Left renal cortex interstitium (tissue), 4 donors: ENCODE measurements around the gene ACADS. TPM values are rescaled to one million over a fixed set of nuclear protein-coding genes. Genes with fewer than 3 reads are reported as not detected.
A peak's percentile ranks its signal among the peaks of the same experiment; 100 is the strongest.

ENCODE experiments used
- DNase-seq, 4 donors: peaks; one replicate each; pipeline ENCODE4 v3.0.0-alpha.2; 2013; ENCODE audit warnings: low read depth in 4 of 4, low spot score in 2 of 4, missing footprints in 1 of 4
- polyA plus RNA-seq, 4 donors: library from polyadenylated mRNA; unstranded; fragments of 120-200 nt; gene quantifications; one replicate each; pipeline ENCODE4 v1.2.1, GENCODE V29; 2013; ENCODE audit not compliant: insufficient read length in 4 of 4

ACADS gene, protein sequence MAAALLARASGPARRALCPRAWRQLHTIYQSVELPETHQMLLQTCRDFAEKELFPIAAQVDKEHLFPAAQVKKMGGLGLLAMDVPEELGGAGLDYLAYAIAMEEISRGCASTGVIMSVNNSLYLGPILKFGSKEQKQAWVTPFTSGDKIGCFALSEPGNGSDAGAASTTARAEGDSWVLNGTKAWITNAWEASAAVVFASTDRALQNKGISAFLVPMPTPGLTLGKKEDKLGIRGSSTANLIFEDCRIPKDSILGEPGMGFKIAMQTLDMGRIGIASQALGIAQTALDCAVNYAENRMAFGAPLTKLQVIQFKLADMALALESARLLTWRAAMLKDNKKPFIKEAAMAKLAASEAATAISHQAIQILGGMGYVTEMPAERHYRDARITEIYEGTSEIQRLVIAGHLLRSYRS
- polyA plus RNA-seq = 10 to 100 TPM; 18.1 to 24.2 (median 23.2) TPM

DNA sequence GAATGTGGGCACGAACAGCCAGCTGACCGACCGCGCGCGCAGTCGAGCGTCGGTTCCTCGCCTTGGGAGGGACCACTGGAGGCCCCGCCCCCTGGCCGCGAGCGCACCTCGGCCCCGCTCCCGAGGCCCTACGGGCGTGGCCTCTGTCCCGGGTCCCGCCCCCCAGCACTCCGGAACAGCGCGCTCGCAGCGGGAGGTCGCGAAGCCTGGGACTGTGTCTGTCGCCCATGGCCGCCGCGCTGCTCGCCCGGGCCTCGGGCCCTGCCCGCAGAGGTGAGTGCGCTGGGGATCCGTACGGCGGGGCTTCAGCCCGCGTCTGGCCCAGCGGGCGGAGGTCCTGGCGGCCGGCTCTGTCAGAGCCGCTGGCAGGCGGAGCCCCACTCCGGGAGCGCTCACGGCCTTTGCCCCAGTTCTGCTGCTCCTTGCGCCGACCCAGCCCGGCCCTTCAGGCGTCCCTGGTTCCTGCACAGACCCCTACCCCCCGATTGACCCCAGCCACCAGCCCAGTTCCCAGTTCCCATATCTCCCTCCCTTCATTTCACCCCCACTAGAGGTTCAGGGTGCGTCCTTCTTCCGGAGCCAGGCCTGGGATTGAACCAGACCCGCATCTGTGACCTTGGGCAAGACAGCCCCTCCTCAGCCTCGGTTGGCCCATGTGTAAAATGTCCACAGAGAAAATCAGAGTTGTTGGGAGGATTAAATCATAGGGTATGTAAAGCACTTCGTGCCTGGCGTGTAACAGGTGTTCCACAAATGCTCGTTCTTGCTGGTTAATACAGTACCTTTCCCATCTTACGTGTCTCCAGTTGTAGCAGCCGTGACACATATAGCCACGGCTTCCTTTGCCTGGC lies at the start of gene ACADS:
Gene ACADS (plus strand): TSS at position 168 of the 851 bp plus-strand sequence. CDS start 60 bp downstream, at position 228.
- peak in 3 of 4 donors; percentile 69 to 76 (median 69) for DNase-seq

DNA sequence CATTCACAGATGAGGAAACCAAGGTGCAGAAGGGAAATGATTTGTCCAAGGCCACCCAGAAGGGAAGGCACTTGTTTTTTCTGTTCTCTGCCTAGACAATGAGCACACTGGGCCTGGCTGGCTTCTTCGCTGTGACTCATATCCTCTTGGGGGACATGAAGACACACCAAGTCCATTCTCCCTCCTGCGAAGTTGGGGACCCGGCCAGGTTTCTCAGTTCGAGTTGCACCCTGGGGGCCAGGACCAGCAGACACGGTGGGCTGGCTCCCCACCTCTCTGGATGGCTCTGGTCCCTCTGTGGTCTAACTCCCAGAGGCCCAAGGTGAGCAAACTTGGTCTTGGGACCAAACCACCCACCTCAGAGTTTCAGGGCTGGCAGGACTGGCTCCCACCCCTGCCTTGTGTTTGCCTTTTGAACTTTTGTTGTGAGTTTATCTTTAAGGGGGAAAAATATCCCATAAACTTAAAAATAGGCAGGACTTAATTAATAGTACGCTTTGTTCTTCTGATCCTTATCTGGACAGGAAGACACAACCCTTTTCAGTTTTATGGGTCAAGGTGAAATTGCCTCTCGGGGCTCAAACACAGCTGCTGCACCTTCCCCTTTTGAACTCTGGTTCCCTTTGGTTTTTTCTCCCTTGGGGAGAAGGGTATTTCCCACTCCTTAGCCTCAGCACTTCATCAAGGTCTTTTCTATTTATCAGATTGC lies 47.7 kb upstream of the ACADS start:
- no peak for DNase-seq

DNA sequence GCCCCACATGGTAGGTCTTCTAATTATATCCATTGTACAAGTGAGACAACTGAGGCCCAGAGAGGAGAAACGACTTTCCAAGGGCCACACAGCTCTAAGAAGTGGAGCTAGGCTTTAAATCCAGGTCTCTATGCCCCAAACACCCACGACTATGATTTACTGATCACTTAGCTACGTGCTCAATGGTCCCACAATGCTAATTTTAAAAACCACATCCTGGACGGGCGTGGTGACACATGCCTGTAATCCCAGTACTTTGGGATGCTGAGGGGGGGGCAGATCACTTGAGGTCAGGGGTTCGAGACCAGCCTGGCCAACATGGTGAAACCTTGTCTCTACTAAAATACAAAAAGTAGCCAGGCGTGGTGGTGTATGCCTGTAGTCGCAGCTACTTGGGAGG lies 47.1 kb upstream of the ACADS start:
- no peak for DNase-seq

- DNase-seq = no peak
These were observed 45.4 kb upstream of the ACADS start for GRCh38 chr12:120680165-120680738.

- DNase-seq = no peak
These were observed 41.1 kb upstream of the ACADS start for GRCh38 chr12:120684523-120684932.

DNA sequence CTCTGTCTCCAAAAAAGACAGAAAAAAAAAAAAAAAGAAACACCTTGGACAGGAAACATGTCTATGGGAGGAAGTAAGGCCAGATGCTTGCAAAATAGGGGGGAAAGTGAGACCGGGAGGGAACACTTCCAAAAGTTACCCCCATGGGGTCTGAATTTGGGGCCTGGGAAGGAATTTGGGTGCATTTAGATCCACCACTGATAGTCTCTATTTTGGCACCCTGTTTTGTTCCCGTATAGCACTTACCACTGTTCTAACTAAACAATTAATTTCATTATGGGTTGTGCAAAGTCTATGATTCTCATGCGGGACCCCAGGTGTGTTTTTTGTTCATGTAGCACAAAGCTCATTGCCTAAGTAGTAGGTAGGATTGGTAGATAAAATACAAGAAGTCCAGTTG lies 40.1 kb upstream of the ACADS start:
- DNase-seq = no peak

DNA sequence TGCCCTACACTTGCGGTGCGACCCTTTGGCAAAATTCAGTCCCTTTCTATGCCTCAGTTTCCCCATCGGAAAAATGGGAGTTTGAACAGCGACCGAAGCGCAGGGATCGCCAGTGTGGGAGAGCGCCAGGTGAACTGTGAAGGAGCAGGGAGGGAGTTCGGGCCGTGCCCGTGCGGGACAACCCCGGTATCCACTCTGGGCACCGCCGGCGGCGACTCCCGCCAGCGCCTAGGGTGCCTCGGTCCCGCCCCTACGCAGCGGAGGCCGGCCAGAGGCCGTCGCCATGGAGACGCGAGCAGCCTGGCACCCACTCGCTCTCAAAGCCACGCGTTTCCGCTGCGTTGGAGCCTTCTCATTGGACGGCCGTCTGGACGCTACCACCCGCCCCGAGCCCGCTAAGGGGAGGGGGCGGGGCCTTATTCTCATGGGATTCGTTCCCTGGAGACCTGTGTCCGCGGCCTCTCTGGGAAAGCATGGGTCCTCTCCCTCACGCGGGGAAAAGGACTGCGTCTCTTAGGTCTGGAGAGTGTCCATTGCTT lies 39.4 kb upstream of the ACADS start:
- DNase-seq = peak; percentile 94 to 98 (median 95)

GRCh38 chr12:120686690-120687577 lies 38.7 kb upstream of the ACADS start, which contains the start of gene MLEC:
Gene MLEC (plus strand): TSS chr12:120687149. CDS start chr12:120687297, 148 bp downstream.
- DNase-seq = peak; percentile 86 to 96 (median 93)

GRCh38 chr12:120687578-120688289 lies 37.9 kb upstream of the ACADS start:
- DNase-seq = no peak

GRCh38 chr12:120688527-120689071 lies 37.0 kb upstream of the ACADS start:
- no peak for DNase-seq

DNA sequence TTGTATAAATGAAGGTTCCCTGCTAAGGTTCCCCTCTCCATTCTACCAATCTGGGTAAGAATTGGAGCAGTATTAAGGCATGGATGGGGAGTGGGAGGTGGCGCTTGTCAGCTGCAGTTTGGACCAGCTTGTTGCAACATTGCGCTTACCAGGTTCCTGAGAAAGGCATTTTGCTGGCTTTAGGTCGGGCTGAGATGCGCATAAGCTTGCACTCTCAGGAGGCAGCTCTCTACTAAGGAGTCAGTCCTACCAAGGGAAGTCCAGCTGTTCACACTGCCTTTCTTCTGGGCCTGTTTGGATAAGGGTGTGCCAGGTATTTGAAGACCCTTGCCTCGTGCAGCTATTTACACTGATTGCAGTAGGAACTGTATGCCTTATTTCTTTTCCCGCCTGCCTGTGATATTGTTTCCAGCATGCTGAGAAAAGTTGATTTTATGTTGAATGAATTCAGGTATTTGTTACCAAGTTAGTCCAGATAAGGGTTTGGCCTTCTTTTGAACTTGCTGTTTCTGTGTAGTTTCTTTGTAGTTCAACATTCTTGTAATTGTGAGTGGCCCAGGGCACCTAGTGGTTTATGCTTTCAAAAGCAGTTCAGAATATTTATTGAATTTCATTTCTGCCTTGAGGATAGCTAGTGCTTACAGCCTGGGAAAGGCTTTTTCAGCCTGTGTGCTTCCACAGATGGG lies 36.1 kb upstream of the ACADS start:
- no peak for DNase-seq

DNA sequence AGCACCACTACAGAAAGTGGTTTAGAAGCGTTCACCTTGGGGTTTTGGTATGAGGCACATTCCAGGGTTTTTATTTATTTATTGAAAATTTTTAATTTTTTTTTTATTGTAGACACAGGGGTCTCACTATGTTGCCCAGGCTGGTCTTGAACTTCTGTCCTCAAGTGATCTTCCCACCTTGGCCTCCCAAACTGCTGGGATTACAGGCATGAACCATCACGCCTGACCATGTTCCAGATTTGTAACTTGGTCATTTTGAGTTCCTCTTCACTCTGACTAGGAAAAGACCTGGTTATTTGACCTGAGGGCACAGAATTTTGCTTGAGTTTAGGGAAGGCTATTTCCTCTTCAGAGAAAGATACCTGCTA lies 35.6 kb upstream of the ACADS start:
- DNase-seq = no peak

DNA sequence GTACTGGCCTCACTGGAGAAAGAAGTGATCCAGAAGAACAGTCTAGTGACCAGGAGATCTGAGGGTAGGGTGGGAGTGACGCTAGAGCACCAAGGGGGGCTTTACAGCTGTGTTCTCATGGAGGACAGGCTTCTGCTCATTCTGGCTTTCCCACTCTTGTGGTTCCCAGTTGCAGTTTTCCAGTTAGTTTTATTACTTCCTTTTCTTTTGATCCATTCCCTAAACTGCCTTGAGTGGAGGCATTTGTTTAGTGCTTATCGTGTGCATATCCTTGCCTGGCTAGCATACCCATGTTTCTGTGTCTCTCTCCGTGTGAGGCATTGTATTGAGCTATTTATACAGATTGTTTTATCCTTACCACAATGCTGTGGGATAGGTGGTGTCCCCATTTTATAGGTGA lies 34.6 kb upstream of the ACADS start:
- no peak for DNase-seq

DNA sequence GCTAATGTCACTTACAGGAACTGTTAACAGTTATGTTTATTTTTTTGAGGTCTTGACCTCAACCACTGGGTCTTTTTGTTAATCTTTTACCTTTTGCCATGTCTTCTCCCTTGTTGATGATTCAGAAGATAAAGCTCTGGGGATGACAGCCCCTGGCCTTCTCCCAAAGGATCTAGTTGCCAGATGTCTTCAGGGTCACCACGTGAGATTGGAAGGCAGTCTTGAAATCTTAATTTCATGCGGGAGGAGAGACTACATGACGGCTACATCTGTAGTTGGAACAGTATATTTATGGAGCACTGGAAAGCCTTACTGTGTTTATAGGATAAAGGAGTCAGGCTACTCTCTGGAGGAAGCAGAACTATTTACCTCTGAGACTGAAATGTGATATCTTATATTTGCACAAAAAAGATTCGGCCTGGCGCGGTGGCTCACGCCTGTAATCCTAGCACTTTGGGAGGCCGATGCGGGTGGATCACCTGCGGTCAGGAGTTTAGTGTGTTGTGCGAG lies 33.0 kb upstream of the ACADS start:
- DNase-seq = no peak

DNA sequence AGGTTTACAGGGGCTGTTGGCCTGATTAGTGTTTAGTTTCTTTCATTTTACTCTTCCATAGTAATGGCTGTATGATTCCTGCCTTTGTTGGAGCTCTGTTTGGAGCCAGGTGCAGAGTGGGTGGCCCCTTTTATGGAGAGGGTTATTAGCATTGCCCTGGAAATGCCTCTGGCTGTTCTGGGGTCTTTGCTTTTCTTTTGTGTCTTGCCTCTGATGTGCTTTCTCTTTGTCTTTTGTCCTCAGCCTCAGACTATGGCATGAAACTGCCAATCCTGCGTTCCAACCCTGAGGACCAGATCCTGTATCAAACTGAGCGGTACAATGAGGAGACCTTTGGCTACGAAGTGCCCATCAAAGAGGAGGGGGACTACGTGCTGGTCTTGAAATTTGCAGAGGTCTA lies 31.8 kb upstream of the ACADS start:
- no peak for DNase-seq

- no peak for DNase-seq
These were observed 29.0 kb upstream of the ACADS start for GRCh38 chr12:120696626-120697025.

DNA sequence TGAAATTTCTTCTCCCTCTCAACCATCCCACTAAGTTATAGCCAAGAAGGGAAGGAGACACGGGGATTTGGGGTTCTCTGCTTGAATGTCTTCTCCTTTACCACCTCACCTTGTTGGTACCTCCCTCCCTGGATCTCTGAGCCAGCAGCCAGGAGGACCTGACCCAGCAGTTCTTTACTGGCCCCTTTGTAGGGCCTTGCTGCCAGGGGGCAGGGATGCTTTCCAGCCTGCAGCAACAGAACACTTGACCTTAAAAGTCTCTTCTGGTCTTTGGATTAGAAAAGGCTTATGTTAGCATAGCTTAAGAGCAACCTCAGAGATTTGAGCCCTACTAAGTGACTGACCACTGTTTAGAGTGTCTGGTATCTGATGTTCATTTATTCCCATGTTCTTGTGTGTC lies 28.3 kb upstream of the ACADS start:
- no peak for DNase-seq

GRCh38 chr12:120698665-120699064 lies 27.0 kb upstream of the ACADS start:
- DNase-seq = no peak
